H1 (cell line): ENCODE results near the gene NEBL. TPM values are rescaled to one million over a fixed set of nuclear protein-coding genes. Genes with fewer than 3 reads are reported as not detected.

Experiments
- CTCF ChIA-PET: fragments of 300-600 bp; sonication (Branson Sonifier 250); formaldehyde crosslinking; loops from one replicate; lab custom pipeline; 2021; ENCODE audit not compliant: partially characterized antibody; lab: Charles Lee
- POLR2A ChIA-PET: fragments of 300-600 bp; sonication (Branson Sonifier 250); formaldehyde crosslinking; loops from one replicate; lab custom pipeline; 2021; ENCODE audit warnings: inconsistent platforms; ENCODE audit not compliant: partially characterized antibody; lab: Charles Lee
- DNase-seq, 2 experiments: peaks; one replicate each; pipeline versions ENCODE4 v3.0.0 to v3.0.0-alpha.2; 2010 to 2022; ENCODE audit warnings: low spot score in 2 of 2, low read depth in 1 of 2, mixed read lengths in 1 of 2
- FAIRE-seq: peaks from 2 replicates; lab custom pipeline; 2011; peaks lifted over from hg19 to GRCh38; lab: Jason Lieb, UNC
- H2AFZ ChIP-seq: 2 replicates; pipeline ENCODE4 v1.8.1; 2012; ENCODE audit warnings: low read length, inconsistent platforms
- H2AK5ac ChIP-seq: 2 replicates; pipeline ENCODE4 v1.6.1; 2013; ENCODE audit warnings: low read depth, low read length
- H2BK120ac ChIP-seq: replicated peaks from 2 replicates; pipeline ENCODE3; 2013; ENCODE audit warnings: low read depth, low read length, inconsistent platforms
- H2BK12ac ChIP-seq: 2 replicates; pipeline ENCODE4 v1.6.1; 2013; ENCODE audit warnings: low read depth, low read length
- H2BK15ac ChIP-seq: 2 replicates; pipeline ENCODE4 v1.6.1; 2013; ENCODE audit warnings: low read length
- H2BK20ac ChIP-seq: 2 replicates; pipeline ENCODE4 v1.6.1; 2013; ENCODE audit warnings: low read length
- H2BK5ac ChIP-seq: 2 replicates; pipeline ENCODE4 v1.6.1; 2013; ENCODE audit warnings: low read depth, low read length
- H3K14ac ChIP-seq: 2 replicates; pipeline ENCODE4 v1.6.1; 2013; ENCODE audit warnings: inconsistent platforms; ENCODE audit not compliant: insufficient read length
- H3K18ac ChIP-seq: 2 replicates; pipeline ENCODE4 v1.6.1; 2013; ENCODE audit warnings: low read length; ENCODE audit errors: extremely low read depth
- H3K23ac ChIP-seq: 2 replicates; pipeline ENCODE4 v1.6.1; 2013; ENCODE audit warnings: inconsistent platforms; ENCODE audit not compliant: insufficient read length
- H3K23me2 ChIP-seq: 2 replicates; pipeline ENCODE4 v1.6.1; 2013; ENCODE audit warnings: low read depth, low read length
- H3K27ac ChIP-seq: 2 replicates; pipeline ENCODE4 v1.6.1; 2011; ENCODE audit warnings: low read depth, low read length, inconsistent platforms
- H3K27me3 ChIP-seq, 4 experiments: replicated peaks in 1 of 4; 1 replicate in 1 of 4; 2 replicates in 3 of 4; pipeline versions ENCODE4 v1.6.1 to v1.8.1; 2011 to 2013; ENCODE audit warnings: low read length in 3 of 4, mild to moderate bottlenecking in 3 of 4, inconsistent platforms in 2 of 4, mixed read lengths in 2 of 4, moderate library complexity in 1 of 4; ENCODE audit not compliant: control insufficient read depth in 3 of 4, insufficient read depth in 3 of 4; ENCODE audit errors: extremely low read depth in 1 of 4
- H3K36me3 ChIP-seq, 4 experiments: 2 replicates each; pipeline versions ENCODE4 v1.6.1 to v1.8.1; 2011 to 2013; ENCODE audit warnings: mild to moderate bottlenecking in 4 of 4, low read length in 3 of 4, moderate library complexity in 2 of 4, control low read depth in 1 of 4, inconsistent platforms in 1 of 4; ENCODE audit not compliant: insufficient read depth in 4 of 4, control insufficient read depth in 2 of 4
- H3K4ac ChIP-seq: replicated peaks from 2 replicates; pipeline ENCODE3; 2013; ENCODE audit warnings: low read length, low read depth, mixed read lengths, inconsistent platforms; ENCODE audit not compliant: insufficient read length
- H3K4me1 ChIP-seq, 4 experiments: replicated peaks in 1 of 4; 1 replicate in 1 of 4; 2 replicates in 3 of 4; pipeline versions ENCODE4 v1.6.1 to v1.8.1; 2011 to 2013; ENCODE audit warnings: low read length in 3 of 4, inconsistent platforms in 2 of 4, mixed read lengths in 1 of 4; ENCODE audit not compliant: insufficient read depth in 4 of 4, control insufficient read depth in 3 of 4
- H3K4me2 ChIP-seq, 2 experiments: 2 replicates each; pipeline versions ENCODE4 v1.6.1 to v1.8.1; 2011 to 2013; ENCODE audit warnings: low read depth in 2 of 2, low read length in 2 of 2, control low read depth in 1 of 2, inconsistent platforms in 1 of 2, mild to moderate bottlenecking in 1 of 2; ENCODE audit not compliant: insufficient read depth in 1 of 2
- H3K4me3 ChIP-seq, 4 experiments: fragments of 200-600, 300-600 bp in 1 of 4; sonication (generic), shearing (Covaris generic), sonication (Bioruptor Twin) in 1 of 4; 2 replicates each; pipeline versions ENCODE4 v1.5.1 to v1.8.1; 2011 to 2016; ENCODE audit warnings: low read length in 4 of 4, low read depth in 3 of 4, control low read depth in 2 of 4, inconsistent platforms in 2 of 4, mild to moderate bottlenecking in 2 of 4, mixed read lengths in 1 of 4, moderate library complexity in 1 of 4; ENCODE audit not compliant: insufficient read depth in 2 of 4; ENCODE audit errors: extremely low read depth in 1 of 4
- H3K56ac ChIP-seq: replicated peaks from 2 replicates; pipeline ENCODE3; 2013; ENCODE audit warnings: low read depth, mild to moderate bottlenecking, mixed read lengths, low read length, inconsistent platforms; ENCODE audit not compliant: insufficient read length
- H3K79me1 ChIP-seq: 2 replicates; pipeline ENCODE4 v1.6.1; 2013; ENCODE audit warnings: low read depth, low read length, control low read depth
- H3K79me2 ChIP-seq, 2 experiments: 2 replicates each; pipeline versions ENCODE4 v1.6.1 to v1.8.1; 2012 to 2013; ENCODE audit warnings: low read length in 2 of 2, mild to moderate bottlenecking in 2 of 2, inconsistent platforms in 1 of 2; ENCODE audit not compliant: insufficient read depth in 2 of 2, control insufficient read depth in 1 of 2
- H3K9ac ChIP-seq, 4 experiments: replicated peaks in 1 of 4; 1 replicate in 1 of 4; 2 replicates in 3 of 4; pipeline versions ENCODE4 v1.6.1 to v1.8.1; 2011 to 2013; ENCODE audit warnings: low read depth in 3 of 4, low read length in 3 of 4, control low read depth in 2 of 4, mild to moderate bottlenecking in 2 of 4, moderate library complexity in 2 of 4, inconsistent platforms in 1 of 4; ENCODE audit errors: extremely low read depth in 1 of 4
- H3K9me3 ChIP-seq, 2 experiments: 2 replicates each; pipeline versions ENCODE4 v1.6.1 to v1.8.1; 2012 to 2013; ENCODE audit warnings: mild to moderate bottlenecking in 2 of 2, moderate library complexity in 2 of 2, control low read depth in 1 of 2, inconsistent platforms in 1 of 2, low read depth in 1 of 2, low read length in 1 of 2, mixed read lengths in 1 of 2; ENCODE audit not compliant: insufficient read depth in 2 of 2
- H4K20me1 ChIP-seq, 2 experiments: replicated peaks in 1 of 2; 2 replicates each; pipeline versions ENCODE3 to v1.8.1; 2011 to 2013; ENCODE audit warnings: inconsistent platforms in 2 of 2, low read length in 2 of 2, mild to moderate bottlenecking in 1 of 2; ENCODE audit not compliant: insufficient read depth in 2 of 2, control insufficient read depth in 1 of 2
- H4K5ac ChIP-seq: 2 replicates; pipeline ENCODE4 v1.6.1; 2013; ENCODE audit warnings: low read length, low read depth, mixed read lengths, inconsistent platforms; ENCODE audit not compliant: insufficient read length
- H4K8ac ChIP-seq: 2 replicates; pipeline ENCODE4 v1.8.0; 2013; ENCODE audit warnings: mild to moderate bottlenecking, moderate library complexity, low read length, inconsistent platforms; ENCODE audit not compliant: insufficient read depth; ENCODE audit errors: extremely low read depth
- H4K91ac ChIP-seq: replicated peaks from 2 replicates; pipeline ENCODE3; 2013; ENCODE audit warnings: low read length, mixed read lengths, inconsistent platforms; ENCODE audit not compliant: insufficient read length
- BRCA1 ChIP-seq: IDR thresholded peaks from 2 replicates; pipeline ENCODE4 v1.6.1; 2012; ENCODE audit warnings: low read depth, low read length, improper control_type of control experiment
- CEBPB ChIP-seq: IDR thresholded peaks from 2 replicates; pipeline ENCODE4 v1.6.1; 2012; ENCODE audit warnings: low read depth, low read length
- EZH2 ChIP-seq: fragments of 200-600 bp; sonication (generic); IDR thresholded peaks from 2 replicates; pipeline ENCODE4 v1.7.1; 2012; ENCODE audit warnings: low read depth, mild to moderate bottlenecking, moderate library complexity, low read length, inconsistent platforms; ENCODE audit not compliant: severe bottlenecking
- JUND ChIP-seq: IDR thresholded peaks from 2 replicates; pipeline ENCODE4 v1.6.1; 2011; ENCODE audit warnings: mild to moderate bottlenecking, improper control_type of control experiment, low read length
- KDM1A ChIP-seq: fragments of 200-600, 300-600 bp; sonication (generic); IDR thresholded peaks from 2 replicates; pipeline ENCODE4 v1.7.1; 2016; ENCODE audit warnings: mild to moderate bottlenecking, low read length, borderline replicate concordance
- POLR2A ChIP-seq, 2 experiments: IDR thresholded peaks; 1 replicate in 1 of 2; 2 replicates in 1 of 2; pipeline ENCODE4 v1.6.1; 2011; ENCODE audit warnings: low read depth in 2 of 2, low read length in 2 of 2, mild to moderate bottlenecking in 2 of 2; ENCODE audit errors: control extremely low read depth in 1 of 2
- POLR2AphosphoS5 ChIP-seq: IDR thresholded peaks from 2 replicates; pipeline ENCODE4 v1.6.1; 2011; ENCODE audit warnings: low read depth, low read length
- RFX5 ChIP-seq: IDR thresholded peaks from 2 replicates; pipeline ENCODE4 v1.6.1; 2011; ENCODE audit warnings: low read depth, low read length, improper control_type of control experiment, borderline replicate concordance
- SAP30 ChIP-seq: fragments of 300-600 bp; sonication (generic); IDR thresholded peaks from 2 replicates; pipeline ENCODE4 v1.7.1; 2012; ENCODE audit warnings: low read length, moderate library complexity, mild to moderate bottlenecking, inconsistent platforms; ENCODE audit not compliant: insufficient read depth, insufficient replicate concordance
- TAF7 ChIP-seq: optimal IDR thresholded peaks from 2 replicates; pipeline ENCODE3; 2011; ENCODE audit warnings: low read depth, mild to moderate bottlenecking, inconsistent platforms, low read length, moderate library complexity, borderline replicate concordance
- TCF12 ChIP-seq: IDR thresholded peaks from 2 replicates; pipeline ENCODE4 v1.6.1; 2011; ENCODE audit warnings: low read depth, mild to moderate bottlenecking, low read length
- WGBS, 2 experiments: shearing (Covaris generic) in 1 of 2; methylation state at CpG; one replicate each; pipeline versions ENCODE4 v1.1.6 to v1.1.7; 2013 to 2015; ENCODE audit warnings: low lambda C conversion rate in 2 of 2, mixed read lengths in 2 of 2, inconsistent platforms in 1 of 2, low coverage in 1 of 2, missing lambda C conversion rate in 1 of 2; ENCODE audit not compliant: insufficient replicate concordance in 2 of 2, insufficient coverage in 1 of 2, insufficient read length in 1 of 2; ENCODE audit errors: extremely low coverage in 1 of 2, missing lambda C conversion rate in 1 of 2; 5-methylcytosine and 5-hydroxymethylcytosine counted together
- polyA plus RNA-seq, 7 experiments: library from polyadenylated mRNA; depleted of rRNA in 3 of 7; stranded (reverse) in 5 of 7; unstranded in 2 of 7; fragments of >200 nt in 5 of 7; fragments of 200-250 nt in 2 of 7; gene quantifications; 1 replicate in 5 of 7; 2 replicates in 1 of 7; 4 replicates in 1 of 7; pipeline versions ENCODE4 v1.2.1 to v1.2.3, GENCODE V29; 2011 to 2013; ENCODE audit warnings: missing spikeins in 2 of 7, mixed read lengths in 2 of 7
- total RNA-seq: library from RNA; stranded (reverse); fragmentation: NEBNext Ultra II Directional; extraction: Animal tissue kit (Norgen Biotek cat#: 25700); gene quantifications from 2 replicates; pipeline ENCODE4 v1.2.1, GENCODE V29; 2021
- TF ChIP-seq, protein P1 (sequence below): IDR thresholded peaks from 2 replicates; pipeline ENCODE4 v1.6.1; 2012; ENCODE audit warnings: inconsistent platforms
- TF ChIP-seq, protein P2 (sequence below): IDR thresholded peaks from 2 replicates; pipeline ENCODE4 v1.6.1; 2011; ENCODE audit warnings: low read length, improper control_type of control experiment

NEBL gene
- total and polyA plus RNA-seq, 2 of the 8 experiments (the other 6 are each of a cell fraction or from before 2014, with no cell fraction given) = 7.5 to 10.5 TPM

DNA sequence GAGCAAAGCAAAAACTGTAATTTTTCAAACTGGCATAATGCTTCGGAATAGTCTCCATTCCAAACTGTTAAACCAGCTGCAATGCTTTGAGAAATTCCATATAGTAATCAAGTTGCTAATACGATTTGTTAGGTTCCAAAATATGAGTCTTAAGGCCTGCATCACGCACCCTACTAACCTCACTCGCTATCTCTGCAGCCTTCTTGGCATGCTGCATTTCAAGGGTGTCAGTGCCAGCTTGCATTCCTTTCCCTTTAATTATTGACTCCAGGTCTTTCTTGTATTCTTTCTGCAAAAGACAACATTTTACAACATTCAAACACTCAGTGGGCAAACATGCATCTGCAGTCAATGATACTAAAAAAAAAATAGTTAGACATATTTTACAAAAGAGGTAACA lies 61.8 kb downstream of the NEBL start:
- peaks cover 0 to 10% (median 3%) of the 10 kb centered on the region in 4 experiments; a peak in 4 of 8 replicates for H3K36me3 ChIP-seq
- H3K23me2 ChIP-seq = no peaks in the 10 kb centered on the region
- H2AK5ac ChIP-seq = no peak overlapping the region
- no peaks in the 10 kb centered on the region for H3K9me3 ChIP-seq
- no peak overlapping the region for H2BK12ac ChIP-seq
- H3K4ac ChIP-seq = no peak overlapping the region
- peaks cover 0 to 1% (median 0%) of the 10 kb centered on the region in 4 experiments; a peak in 1 of 7 replicates for H3K27me3 ChIP-seq
- no peaks in the 10 kb centered on the region for H3K4me1 ChIP-seq
- no peak overlapping the region for H3K4me3 ChIP-seq
- CTCF ChIA-PET = interaction anchor here (0.9 kb wide), 1 partner anchor 536 kb away, joined by 5 read pairs; no protein-coding TSS in a partner anchor
- no peak overlapping the region for H4K5ac ChIP-seq
- H3K27ac ChIP-seq = no peak overlapping the region
- H3K9ac ChIP-seq = no peak overlapping the region
- H3K56ac ChIP-seq = no peak overlapping the region
- no peak overlapping the region for H4K91ac ChIP-seq
- DNase-seq (no peak), FAIRE-seq (no peak)
- H3K23ac ChIP-seq = no peak overlapping the region
- H3K79me2 ChIP-seq = no peaks in the 10 kb centered on the region
- TF ChIP-seq TCF12 (no peak), POLR2AphosphoS5 (no peak), JUND (no peak), SAP30 (no peak), EZH2 (no peak), TAF7 (no peak), BRCA1 (no peak), CEBPB (no peak), POLR2A (IDR thresholded peaks at IDR 0.05; ENCODE audit: control extremely low read depth in 1 of 2, low read depth in 2 of 2, low read length in 2 of 2) (no peak), KDM1A (no peak), RFX5 (no peak)
- TF ChIP-seq, protein P1, sequence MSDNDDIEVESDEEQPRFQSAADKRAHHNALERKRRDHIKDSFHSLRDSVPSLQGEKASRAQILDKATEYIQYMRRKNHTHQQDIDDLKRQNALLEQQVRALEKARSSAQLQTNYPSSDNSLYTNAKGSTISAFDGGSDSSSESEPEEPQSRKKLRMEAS = no peak
- TF ChIP-seq, protein P2, sequence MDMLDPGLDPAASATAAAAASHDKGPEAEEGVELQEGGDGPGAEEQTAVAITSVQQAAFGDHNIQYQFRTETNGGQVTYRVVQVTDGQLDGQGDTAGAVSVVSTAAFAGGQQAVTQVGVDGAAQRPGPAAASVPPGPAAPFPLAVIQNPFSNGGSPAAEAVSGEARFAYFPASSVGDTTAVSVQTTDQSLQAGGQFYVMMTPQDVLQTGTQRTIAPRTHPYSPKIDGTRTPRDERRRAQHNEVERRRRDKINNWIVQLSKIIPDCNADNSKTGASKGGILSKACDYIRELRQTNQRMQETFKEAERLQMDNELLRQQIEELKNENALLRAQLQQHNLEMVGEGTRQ = no peak
- no peak overlapping the region for H2AFZ ChIP-seq
- WGBS, 2 experiments = 81% methylated on average over 4 of the region's 4 CpGs; no CpG with 5 or more reads in 1 of the 2 experiments
- no peak overlapping the region for H2BK20ac ChIP-seq
- H3K4me2 ChIP-seq = no peak overlapping the region
- H3K79me1 ChIP-seq = no peaks in the 10 kb centered on the region
- POLR2A ChIA-PET = no interaction called here
- H4K20me1 ChIP-seq = no peaks in the 10 kb centered on the region
- no peak overlapping the region for H2BK120ac ChIP-seq
- no peak overlapping the region for H2BK5ac ChIP-seq
- no peak overlapping the region for H3K14ac ChIP-seq
- no peak overlapping the region for H2BK15ac ChIP-seq
- no peak overlapping the region for H3K18ac ChIP-seq
- H4K8ac ChIP-seq = no peak overlapping the region
